GM12891 (cell line): ENCODE data around the gene KIF25.

Experiments used
- DNase-seq: peaks from one replicate; pipeline ENCODE4 v3.0.0; 2011; ENCODE audit warnings: low spot score; ENCODE audit not compliant: insufficient read length
- FAIRE-seq: peaks from 2 replicates; lab custom pipeline; 2011; peaks lifted over from hg19 to GRCh38; lab: Jason Lieb, UNC
- PAX5 ChIP-seq: IDR thresholded peaks from 2 replicates; pipeline ENCODE4 v1.6.1; 2011; ENCODE audit warnings: low read length, moderate library complexity, mild to moderate bottlenecking; ENCODE audit not compliant: insufficient read depth, severe bottlenecking
- POLR2A ChIP-seq: IDR thresholded peaks from 2 replicates; pipeline ENCODE4 v1.6.1; 2011; ENCODE audit warnings: low read depth, low read length, control low read depth
- POLR2AphosphoS5 ChIP-seq: IDR thresholded peaks from 2 replicates; pipeline ENCODE4 v1.6.1; 2011; ENCODE audit warnings: low read depth, low read length, control low read depth
- POU2F2 ChIP-seq: IDR thresholded peaks from 2 replicates; pipeline ENCODE4 v1.6.1; 2011; ENCODE audit warnings: low read depth, mild to moderate bottlenecking, control low read depth, low read length, moderate library complexity
- SPI1 ChIP-seq: IDR thresholded peaks from 2 replicates; pipeline ENCODE4 v1.6.1; 2011; ENCODE audit warnings: low read depth, low read length, control low read depth
- TAF1 ChIP-seq: IDR thresholded peaks from 2 replicates; pipeline ENCODE4 v1.6.1; 2011; ENCODE audit warnings: low read depth, low read length, control low read depth

The KIF25 gene

DNA sequence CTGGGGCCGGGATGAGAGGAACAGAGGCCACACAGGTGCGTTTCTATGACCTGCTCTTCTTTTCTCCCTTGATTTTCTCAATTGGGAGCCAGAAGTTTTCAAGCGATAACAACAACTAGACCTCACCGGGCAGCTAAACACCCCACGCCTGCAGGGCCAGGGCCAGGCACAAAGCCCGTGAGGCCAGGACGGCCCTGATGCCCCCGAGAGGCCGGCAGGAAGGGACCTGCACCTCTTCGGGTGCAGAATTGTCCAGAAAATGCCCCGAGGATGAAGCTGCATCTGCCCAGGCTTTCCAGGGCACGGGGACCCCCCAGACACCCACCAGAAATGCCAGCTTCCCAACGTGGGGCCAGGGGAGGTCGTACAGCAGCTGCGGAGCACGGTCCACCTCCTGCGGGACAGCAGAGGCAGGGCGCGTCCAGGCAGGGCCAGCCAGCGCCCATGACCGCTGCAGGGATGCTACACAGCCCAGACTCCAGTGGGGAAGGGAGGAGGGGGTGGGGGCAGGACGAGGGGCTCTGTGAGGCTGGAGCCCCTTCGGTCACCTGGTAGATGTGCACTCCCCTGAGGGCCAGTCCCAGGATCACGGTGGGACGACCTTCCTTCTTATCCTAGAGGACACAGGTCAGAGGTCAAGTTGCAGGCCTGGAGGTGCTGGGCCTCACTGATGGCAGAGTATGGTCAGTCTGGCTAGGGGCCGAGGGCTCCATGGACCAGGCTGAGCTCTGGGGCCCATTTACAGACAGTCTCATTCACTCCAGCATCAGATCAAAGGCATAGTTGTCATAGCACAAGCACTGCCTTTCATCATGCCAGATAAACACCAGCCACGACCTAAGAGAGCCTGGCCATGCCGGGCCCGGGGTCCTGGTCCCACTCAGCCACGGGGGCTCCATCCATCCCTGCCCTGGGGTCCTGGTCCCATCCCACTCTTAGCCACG lies 65.1 kb downstream of the KIF25 start:
- TF ChIP-seq SPI1 (no peak), POLR2A (no peak), POU2F2 (no peak), TAF1 (no peak), PAX5 (no peak), POLR2AphosphoS5 (no peak)
- FAIRE-seq (no peak), DNase-seq (no peak)

DNA sequence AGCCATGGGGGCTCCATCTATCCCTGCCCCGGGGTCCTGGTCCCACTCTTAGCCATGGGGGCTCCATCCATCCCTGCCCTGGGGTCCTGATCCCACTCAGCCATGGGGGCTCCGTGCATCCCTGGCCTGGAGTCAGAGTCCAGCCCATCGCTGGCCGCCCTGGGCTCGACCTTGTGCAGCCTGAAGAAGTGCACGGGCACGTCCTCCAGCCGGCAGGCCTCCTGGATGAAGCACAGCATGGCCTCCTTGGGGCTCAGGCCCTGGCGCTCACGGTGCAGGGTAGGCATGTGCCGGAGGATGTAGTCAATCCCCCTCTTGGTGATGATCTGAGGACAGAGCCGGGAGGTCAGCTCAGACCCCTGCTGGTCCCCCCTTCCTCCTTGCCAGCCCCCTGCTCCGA lies 66.0 kb downstream of the KIF25 start:
- no peak for TF ChIP-seq SPI1
- TF ChIP-seq TAF1, result no peak
- no peak for TF ChIP-seq POU2F2
- no peak for TF ChIP-seq POLR2A
- no peak for TF ChIP-seq POLR2AphosphoS5
- TF ChIP-seq PAX5, result no peak
- DNase-seq, result no peak
- FAIRE-seq, result no peak

GRCh38 chr6:168064226-168064807 lies 66.8 kb downstream of the KIF25 start:
- DNase-seq (no peak), FAIRE-seq (no peak)
- TF ChIP-seq PAX5 (no peak), SPI1 (no peak)

DNA sequence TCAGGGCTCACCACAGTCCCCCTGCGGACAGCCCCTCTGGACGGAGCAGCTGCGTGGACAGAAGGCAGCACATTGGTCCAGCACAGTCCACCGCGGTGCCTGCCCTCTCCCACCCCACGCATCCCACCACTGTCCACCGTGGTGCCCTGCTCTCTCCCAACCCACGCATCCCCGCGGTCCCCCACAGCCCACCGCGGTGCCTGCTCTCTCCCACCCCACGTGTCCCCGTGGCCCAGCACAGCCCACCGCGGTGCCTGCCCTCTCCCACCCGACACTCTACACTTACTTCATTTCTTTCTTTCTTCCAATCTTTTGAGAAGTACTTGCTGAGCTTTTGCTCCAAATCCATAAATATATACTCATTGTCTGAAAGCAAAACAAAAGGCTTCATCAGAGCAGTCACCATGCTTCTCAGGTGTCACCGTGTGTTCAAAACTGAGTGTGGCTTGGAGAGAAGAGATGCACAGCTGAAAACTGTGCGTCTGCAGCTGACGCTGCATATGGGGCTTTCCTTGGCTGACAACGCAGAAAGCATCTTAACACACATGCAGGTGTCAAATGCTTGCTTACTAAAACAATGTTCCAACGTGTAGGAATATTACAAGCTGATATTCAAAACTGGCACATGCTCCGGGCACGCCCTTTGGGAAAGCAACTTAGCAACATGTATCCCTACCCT lies 69.7 kb downstream of the KIF25 start:
- TF ChIP-seq POU2F2, result no peak
- TF ChIP-seq PAX5, result no peak
- TF ChIP-seq SPI1, result no peak
- no peak for TF ChIP-seq POLR2AphosphoS5
- TF ChIP-seq POLR2A, result no peak
- no peak for TF ChIP-seq TAF1
- FAIRE-seq (no peak), DNase-seq (no peak)

- TF ChIP-seq TAF1 (no peak), SPI1 (no peak), POU2F2 (no peak), POLR2A (no peak)
- FAIRE-seq (no peak), DNase-seq (no peak)
Measured at GRCh38 chr6:168070804-168071203, 73.3 kb downstream of the KIF25 start.

DNA sequence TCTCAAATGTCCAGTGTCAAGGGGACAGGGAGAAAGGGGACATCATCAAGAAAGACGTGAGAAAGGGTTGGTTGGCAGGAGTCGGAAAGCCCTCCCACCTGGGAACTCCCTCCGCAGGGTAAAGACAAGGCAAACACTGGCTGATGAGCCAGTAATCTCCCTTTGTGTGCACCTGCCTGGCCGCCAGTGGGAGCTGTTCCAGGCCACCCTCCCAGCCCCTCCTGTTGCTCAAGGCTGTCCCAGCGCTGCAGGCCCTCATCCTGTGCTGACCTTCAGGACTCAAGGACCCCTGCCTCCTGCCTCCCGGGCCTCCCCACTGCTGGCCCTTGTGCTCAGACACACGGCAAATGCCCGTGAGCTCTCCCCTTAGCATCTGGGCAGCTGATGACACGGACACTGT lies 74.1 kb downstream of the KIF25 start:
- FAIRE-seq (no peak), DNase-seq (no peak)

DNA sequence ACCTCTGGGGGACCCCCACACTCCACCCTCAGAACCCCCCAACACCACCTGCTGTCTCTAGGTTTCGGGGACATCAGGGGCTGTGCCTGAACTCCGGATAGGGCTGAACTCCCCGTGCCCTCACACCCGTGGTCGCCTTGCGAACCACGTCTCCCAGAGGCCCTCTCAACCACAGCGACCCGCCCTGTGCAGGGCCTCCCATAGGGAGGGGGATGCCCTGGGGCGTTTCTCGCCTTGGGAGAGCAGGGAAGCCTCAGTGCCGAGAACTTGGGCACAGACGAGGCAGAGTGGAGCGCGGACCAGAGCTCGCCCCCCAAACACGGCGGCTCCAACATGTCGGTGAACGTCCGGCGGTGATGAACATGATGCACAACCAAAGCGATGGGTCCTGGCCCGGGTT lies 74.8 kb downstream of the KIF25 start:
- no peak for DNase-seq
- no peak for TF ChIP-seq POU2F2
- TF ChIP-seq SPI1, result no peak
- no peak for TF ChIP-seq PAX5
- no peak for TF ChIP-seq TAF1
- TF ChIP-seq POLR2A, result no peak
- no peak for TF ChIP-seq POLR2AphosphoS5
- no peak for FAIRE-seq

More for the DNA sequence above, 74.1 kb downstream of the KIF25 start:
- TF ChIP-seq POU2F2 (no peak), PAX5 (no peak), POLR2A (no peak)

- DNase-seq (no peak), FAIRE-seq (no peak)
- TF ChIP-seq POLR2AphosphoS5, result no peak
- TF ChIP-seq POU2F2, result no peak
- TF ChIP-seq POLR2A, result no peak
- TF ChIP-seq SPI1, result no peak
- TF ChIP-seq TAF1, result no peak
- no peak for TF ChIP-seq PAX5
Measured at GRCh38 chr6:168072730-168073129, 75.3 kb downstream of the KIF25 start.

DNA sequence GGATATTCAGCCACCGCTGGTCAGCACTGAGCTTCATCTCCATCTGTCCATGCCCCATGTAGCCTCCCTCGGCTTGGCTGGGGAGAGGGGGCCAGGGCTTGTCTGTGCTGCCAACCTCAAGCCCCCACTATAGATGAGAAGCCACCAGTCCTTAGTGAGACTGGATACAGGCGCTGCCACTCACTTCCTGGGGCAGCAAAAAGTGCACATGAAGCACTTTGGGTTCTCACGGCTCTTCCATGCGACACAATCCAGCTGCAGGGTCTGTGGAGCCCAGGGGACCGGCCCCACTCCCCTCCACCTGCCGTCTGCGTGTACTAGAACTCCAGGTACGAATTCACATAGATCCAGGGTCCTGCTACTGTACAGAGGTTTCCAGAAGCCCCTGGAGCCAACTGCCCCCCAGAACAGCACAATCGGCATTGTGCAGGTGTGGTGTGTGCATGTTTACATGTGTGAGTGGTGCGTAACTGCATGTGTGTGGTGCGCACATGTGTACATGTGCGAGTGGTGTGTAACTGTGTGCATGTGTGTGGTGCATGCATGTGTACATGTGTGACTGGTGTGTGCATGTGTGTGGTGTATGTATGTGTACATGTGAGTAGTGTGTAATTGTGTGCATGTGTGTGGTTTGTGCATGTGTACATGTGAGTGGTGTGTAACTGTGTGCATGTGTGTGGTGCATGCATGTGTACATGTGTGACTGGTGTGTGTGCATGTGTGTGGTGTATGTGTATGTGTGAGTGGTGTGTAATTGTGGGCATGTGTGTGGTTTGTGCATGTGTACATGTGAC lies 76.7 kb downstream of the KIF25 start:
- TF ChIP-seq TAF1 (no peak), POLR2AphosphoS5 (no peak), SPI1 (no peak), PAX5 (no peak), POLR2A (no peak), POU2F2 (no peak)
- FAIRE-seq (peak; percentile 66), DNase-seq (no peak)
